Stimulated activated CD8-positive, alpha-beta memory T cell treated with anti-CD3 and anti-CD28 coated beads, Interleukin-7, amount 100 ng/mL, for 1 hour (primary cell): Measurements from ENCODE around the gene RGL3.
"Not testable (repeated sequence)": the region's sequence is repeated elsewhere in the genome, so short reads cannot be mapped to it uniquely, and the experiment has no call there.

Source experiments
- DNase-seq, 2 donors: peaks; one replicate each; pipeline ENCODE4 v3.0.0-alpha.2; 2020; ENCODE audit warnings: low read depth in 2 of 2

Gene RGL3

GRCh38 chr19:11450570-11451326 is 31.6 kb upstream of the RGL3 start:
- DNase-seq, result no peak

- DNase-seq, result no peak
Observed at GRCh38 chr19:11448923-11449554, 29.9 kb upstream of the RGL3 start.

DNA sequence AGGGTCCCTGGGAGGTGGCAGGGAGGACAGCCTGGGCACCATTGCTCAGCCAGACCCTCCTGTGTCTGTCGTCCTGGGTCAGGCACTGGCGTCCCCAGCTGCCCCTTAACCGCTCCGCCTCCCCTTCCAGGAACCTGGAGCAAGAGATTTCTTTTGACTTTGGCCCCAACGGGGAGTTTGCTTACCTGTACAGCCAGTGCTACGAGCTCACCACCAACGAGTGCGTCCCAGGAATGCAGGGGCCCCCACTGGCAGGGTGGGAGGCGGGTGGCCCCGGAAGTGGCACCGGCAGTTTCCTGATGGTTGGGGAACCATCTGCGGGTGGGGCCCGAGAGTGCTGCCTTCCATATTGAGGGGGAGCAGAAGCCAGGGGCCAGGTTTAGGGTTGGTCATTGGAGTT is 29.3 kb upstream of the RGL3 start:
- DNase-seq, result no peak

- no peak for DNase-seq
Observed at GRCh38 chr19:11447347-11448262, 28.5 kb upstream of the RGL3 start.

- peak in 1 of 2 donors; percentile 34 for DNase-seq
Observed at GRCh38 chr19:11446652-11447301, 27.7 kb upstream of the RGL3 start.

DNA sequence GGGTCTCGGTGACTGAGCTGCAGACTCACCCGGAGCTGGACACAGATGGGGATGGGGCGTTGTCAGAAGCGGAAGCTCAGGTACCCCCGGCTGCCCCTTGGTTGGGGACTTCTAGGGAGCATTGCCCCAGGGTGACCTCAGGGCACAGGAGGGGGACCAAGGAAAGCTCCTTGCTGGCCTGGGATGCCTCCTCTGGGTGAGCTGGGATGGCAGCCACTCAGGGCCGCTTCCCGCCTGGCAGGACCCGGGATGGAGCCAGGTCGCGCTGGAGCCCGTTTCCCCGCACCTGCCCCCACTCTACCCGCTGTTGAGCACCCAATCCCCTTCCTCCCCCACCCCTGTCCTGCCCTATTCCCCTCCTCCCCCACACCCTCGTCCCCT is 27.1 kb upstream of the RGL3 start:
- DNase-seq, result no peak

- DNase-seq, result no peak
Observed at GRCh38 chr19:11445141-11445540, 26.0 kb upstream of the RGL3 start.

- DNase-seq, result no peak
Observed at GRCh38 chr19:11444059-11444458, 24.9 kb upstream of the RGL3 start.

- no peak for DNase-seq
Observed at GRCh38 chr19:11437955-11438354, 18.8 kb upstream of the RGL3 start.

DNA sequence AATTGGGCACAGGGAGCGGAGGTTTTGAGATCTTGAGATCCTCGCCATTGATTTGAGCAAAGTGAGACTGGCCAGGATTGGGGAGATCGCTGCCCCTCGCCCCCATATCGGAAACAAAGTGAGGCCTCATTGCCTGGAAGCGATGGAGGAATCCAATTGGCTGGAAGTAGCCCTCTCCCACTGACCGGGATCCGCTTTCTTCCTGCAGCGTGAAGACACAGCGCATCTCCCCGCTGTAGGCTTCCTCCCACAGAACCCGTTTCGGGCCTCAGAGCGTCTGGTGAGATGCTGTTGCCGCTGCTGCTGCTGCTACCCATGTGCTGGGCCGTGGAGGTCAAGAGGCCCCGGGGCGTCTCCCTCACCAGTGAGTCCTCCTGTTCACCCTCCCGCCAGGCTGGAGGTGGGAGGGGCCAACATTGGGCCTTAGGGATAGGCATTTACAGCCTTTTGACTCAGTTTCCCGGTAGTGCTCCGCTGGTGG is 16.8 kb upstream of the RGL3 start:
- no peak for DNase-seq

DNA sequence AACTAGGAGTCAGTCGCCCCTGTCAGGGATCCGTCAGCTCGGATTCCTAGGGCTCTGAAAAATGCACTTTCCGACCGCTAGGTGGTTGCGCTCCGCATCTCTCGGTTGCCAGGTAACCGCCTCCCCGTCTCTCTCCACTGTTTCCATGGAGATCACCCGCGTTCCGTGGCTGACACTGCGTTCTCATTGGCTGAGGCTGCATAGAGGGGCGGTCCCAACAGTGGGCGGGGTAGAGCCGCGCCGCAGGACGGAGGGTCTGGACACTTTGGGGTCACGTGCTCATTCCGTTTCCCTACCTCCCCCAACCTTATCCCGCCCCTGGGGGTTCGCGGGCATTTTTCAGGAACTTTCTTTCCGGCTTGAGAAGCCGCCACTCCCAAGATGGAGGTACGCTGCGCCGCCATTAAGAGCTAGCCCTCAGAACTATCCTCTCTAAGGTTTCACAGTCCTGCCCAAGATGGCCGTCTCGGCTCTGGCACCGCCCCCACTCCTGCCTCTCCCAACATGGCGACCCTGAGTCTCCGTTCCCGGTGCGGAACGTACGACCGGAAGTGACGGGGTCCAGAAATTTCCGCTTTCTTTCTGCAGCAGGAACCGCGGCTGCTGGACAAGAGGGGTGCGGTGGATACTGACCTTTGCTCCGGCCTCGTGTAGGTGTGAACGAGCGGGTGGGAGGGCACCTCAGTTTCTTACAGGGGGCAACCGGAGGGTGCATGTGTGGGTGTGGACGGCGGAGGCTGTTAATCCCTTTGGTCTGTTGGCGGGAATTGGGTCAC is 16.1 kb upstream of the RGL3 start, which contains the start of the genes ODAD3 and PRKCSH:
Gene ODAD3 (minus strand): TSS at position 65 of the 776 bp plus-strand sequence. CDS start 105 bp downstream, outside the sequence.
Gene PRKCSH (plus strand): TSS at position 579 of the 776 bp plus-strand sequence. CDS start 483 bp downstream, outside the sequence.
- peak; percentile 95 to 97 for DNase-seq

- no peak for DNase-seq
Observed at GRCh38 chr19:11434703-11435056, 15.6 kb upstream of the RGL3 start.

DNA sequence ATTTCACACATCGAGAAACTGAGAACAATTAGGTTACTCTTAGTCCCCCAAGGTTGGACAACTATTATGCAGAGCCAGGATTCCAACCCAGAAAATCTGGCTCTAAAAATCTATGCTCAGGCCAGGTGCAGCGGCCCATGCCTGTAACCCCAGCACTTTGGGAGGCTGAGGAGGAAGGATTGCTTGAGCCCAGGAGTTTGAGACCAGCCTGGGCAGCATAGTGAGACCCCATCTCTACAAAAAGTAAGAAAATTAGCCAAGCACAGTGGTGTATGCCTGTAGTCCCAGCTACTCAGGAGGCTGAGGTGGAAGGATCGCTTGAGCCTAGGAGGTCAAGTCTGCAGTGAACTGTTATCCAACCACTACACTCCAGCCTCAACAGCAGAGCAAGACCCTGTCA is 14.4 kb upstream of the RGL3 start:
- not testable (repeated sequence) for DNase-seq

- DNase-seq, result no peak
Observed at GRCh38 chr19:11426656-11427055, 7.5 kb upstream of the RGL3 start.

DNA sequence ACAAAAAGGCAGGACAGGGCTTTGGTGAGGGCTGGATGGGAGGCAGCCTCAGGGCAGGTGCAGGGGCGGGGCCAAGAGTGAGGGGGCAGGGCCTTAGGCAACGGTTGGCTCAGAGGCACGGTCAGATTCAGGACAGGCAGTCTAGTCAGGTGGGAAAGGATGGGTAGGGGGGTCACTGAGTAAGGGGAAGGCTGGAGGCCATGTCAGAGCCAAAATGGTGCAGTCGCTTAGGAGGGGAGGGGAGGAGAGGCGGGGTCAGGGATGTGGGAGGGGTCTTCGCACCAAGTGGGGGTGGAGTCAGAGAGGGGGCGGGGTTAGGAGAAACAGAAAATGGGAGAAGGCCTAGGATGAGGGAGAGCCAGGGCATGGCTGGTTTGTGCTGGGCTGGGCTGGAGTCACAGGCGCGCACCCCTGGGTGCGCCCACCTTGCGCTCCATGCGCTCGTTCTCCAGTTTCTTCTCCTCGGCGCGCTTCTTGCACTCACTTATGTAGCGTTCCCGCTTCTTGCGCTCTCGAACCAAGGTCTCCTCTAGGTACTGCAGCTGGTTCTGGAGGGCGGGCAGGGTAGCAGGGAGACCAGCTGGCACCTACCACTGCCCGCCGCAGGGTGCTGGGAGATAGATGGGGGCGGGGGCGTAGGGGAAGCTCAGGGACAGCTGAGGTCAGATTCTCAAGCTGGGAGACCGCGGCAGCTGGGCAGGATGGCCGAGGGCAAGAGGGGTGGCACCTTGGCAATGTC is 6.8 kb upstream of the RGL3 start:
- no peak for DNase-seq

DNA sequence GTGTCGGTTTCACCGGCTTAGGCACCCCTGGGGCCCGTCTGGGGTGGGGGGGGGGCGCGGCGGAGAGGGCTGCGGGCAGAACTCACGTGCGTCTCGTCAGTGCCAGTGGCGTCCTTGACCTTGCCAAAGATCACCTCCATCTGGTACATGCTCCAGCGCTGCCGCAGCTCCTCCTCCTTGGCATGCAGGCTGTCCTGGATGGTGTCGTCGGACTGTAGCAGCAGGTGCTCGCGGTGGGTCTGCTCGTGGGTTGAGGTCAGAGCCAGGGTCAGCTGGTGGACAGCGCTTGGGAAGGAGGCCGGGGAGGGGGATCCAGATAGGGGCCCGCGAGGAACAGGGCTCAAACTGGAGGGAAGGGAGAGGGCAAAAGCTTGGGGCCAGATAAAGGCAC is 4.7 kb upstream of the RGL3 start:
- DNase-seq, result no peak

DNA sequence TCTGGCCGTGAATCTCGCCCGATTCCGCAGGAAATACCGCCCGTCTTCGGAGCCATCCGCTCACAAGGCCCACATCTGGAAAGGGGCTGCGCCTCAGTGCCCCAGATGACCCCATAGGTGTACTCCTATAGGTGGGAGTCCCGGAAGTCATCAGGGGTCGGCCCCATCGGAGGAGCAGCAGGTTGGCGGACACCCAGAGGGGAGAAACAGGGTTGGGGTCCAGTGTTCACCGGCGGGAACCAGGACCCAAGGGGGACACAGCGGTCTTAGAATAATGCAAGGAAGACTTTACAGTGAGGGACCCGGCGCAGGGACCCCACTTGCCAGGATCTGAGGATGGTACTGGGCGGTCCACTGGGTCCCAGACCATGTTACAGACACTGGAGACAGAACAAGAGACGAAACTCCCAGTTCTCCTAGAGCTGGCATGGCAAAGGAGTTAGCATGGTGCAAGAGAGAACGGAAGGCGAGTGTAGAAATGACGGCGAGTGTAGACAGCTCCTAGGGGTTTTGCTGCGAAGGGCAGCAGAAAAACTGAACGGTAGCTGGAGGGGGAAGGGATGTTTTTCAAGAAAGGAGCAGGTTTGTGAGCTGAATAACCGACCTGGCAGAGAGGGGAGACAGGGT is 4.2 kb upstream of the RGL3 start:
- DNase-seq, result no peak

GRCh38 chr19:11422163-11423065 is 3.3 kb upstream of the RGL3 start:
- peak in 1 of 2 donors; percentile 28 for DNase-seq
